K562 (cell line): ENCODE measurements around the gene SLC39A11. TPM values are rescaled to one million over a fixed set of nuclear protein-coding genes. Genes with fewer than 3 reads are reported as not detected.

Experiments used
- ATAC-seq: fragments of 200-7000 bp; cut with Tn5 transposase; 3 replicates; pipeline ENCODE4 v1.9.1; 2020; ENCODE audit warnings: moderate library complexity
- BruUV-seq: library from RNA; stranded (reverse); fragments of 400-500 nt; replicated peaks from 2 replicates; lab custom pipeline; 2021; lab: Mats Ljungman, UMichigan
- CTCF ChIA-PET: fragments of 300-600 bp; formaldehyde crosslinking; extraction: SDS; loops from one replicate; lab custom pipeline; 2021; ENCODE audit warnings: low intra/inter-chr PET ratio; lab: Yijun Ruan, JAX
- POLR2A ChIA-PET: fragments of 300-600, 350-650 bp; sonication (Branson Sonifier 250); formaldehyde crosslinking; extraction: SDS; loops from one replicate; lab custom pipeline; 2021; ENCODE audit warnings: antibody characterized with exemption, inconsistent platforms; lab: Yijun Ruan, JAX
- DNase-seq, 4 experiments: peaks; one replicate each; pipeline versions ENCODE4 v3.0.0 to v3.0.0-alpha.2; 2011 to 2018; ENCODE audit warnings: low spot score in 3 of 4, mixed read lengths in 3 of 4; ENCODE audit errors: extremely low read depth in 1 of 4
- FAIRE-seq: peaks from 2 replicates; lab custom pipeline; 2011; peaks lifted over from hg19 to GRCh38; lab: Jason Lieb, UNC
- H2AFZ ChIP-seq: 2 replicates; pipeline ENCODE4 v1.6.0; 2011; ENCODE audit warnings: low read depth, low read length, control low read depth, inconsistent platforms
- H3K27ac ChIP-seq: fragments of 200-600 bp; 3 replicates; pipeline ENCODE4 v1.8.0; 2011; ENCODE audit warnings: low read depth, mild to moderate bottlenecking, control low read depth, inconsistent platforms, low read length, moderate library complexity, mixed read lengths; ENCODE audit errors: extremely low read depth
- H3K27me3 ChIP-seq, 2 experiments: fragments of 300-600 bp in 1 of 2; 2 replicates in 1 of 2; 3 replicates in 1 of 2; pipeline versions ENCODE4 v1.6.0 to v1.8.0; 2011; ENCODE audit warnings: inconsistent platforms in 2 of 2, low read length in 2 of 2, mild to moderate bottlenecking in 1 of 2, mixed read lengths in 1 of 2, moderate library complexity in 1 of 2; ENCODE audit not compliant: control insufficient read depth in 2 of 2, insufficient read depth in 2 of 2
- H3K36me3 ChIP-seq: fragments of 300-600 bp; 3 replicates; pipeline ENCODE4 v1.8.0; 2011; ENCODE audit warnings: mild to moderate bottlenecking, low read length, inconsistent platforms; ENCODE audit not compliant: control insufficient read depth, insufficient read depth
- H3K4me1 ChIP-seq, 2 experiments: fragments of 200-600 bp in 1 of 2; replicated peaks in 1 of 2; 2 replicates in 1 of 2; 3 replicates in 1 of 2; pipeline versions ENCODE4 v1.5.1 to v1.8.0; 2011; ENCODE audit warnings: inconsistent platforms in 2 of 2, low read length in 2 of 2, mild to moderate bottlenecking in 1 of 2, mixed read lengths in 1 of 2, moderate library complexity in 1 of 2; ENCODE audit not compliant: control insufficient read depth in 2 of 2, insufficient read depth in 2 of 2
- H3K4me2 ChIP-seq: 2 replicates; pipeline ENCODE4 v1.6.1; 2011; ENCODE audit warnings: low read length, control low read depth, inconsistent platforms, mixed read lengths; ENCODE audit not compliant: insufficient read depth
- H3K4me3 ChIP-seq: fragments of 200-600 bp; sonication (generic), shearing (Covaris generic); 2 replicates; pipeline ENCODE4 v1.5.1; 2016; ENCODE audit warnings: control low read depth, inconsistent platforms
- H3K79me2 ChIP-seq: fragments of 200-600 bp; 3 replicates; pipeline ENCODE4 v1.8.0; 2011; ENCODE audit warnings: low read length, inconsistent platforms; ENCODE audit not compliant: control insufficient read depth, insufficient read depth
- H3K9ac ChIP-seq, 2 experiments: 2 replicates each; pipeline versions ENCODE4 v1.6.0 to v1.6.1; 2011; ENCODE audit warnings: low read depth in 2 of 2, low read length in 2 of 2, control low read depth in 1 of 2, inconsistent platforms in 1 of 2, mild to moderate bottlenecking in 1 of 2, mixed read lengths in 1 of 2; ENCODE audit not compliant: insufficient read depth in 1 of 2
- H3K9me1 ChIP-seq: one replicate; pipeline ENCODE4 v1.6.0; 2011; ENCODE audit warnings: inconsistent platforms, mild to moderate bottlenecking, low read length, moderate library complexity; ENCODE audit not compliant: control insufficient read depth, insufficient read depth
- H3K9me3 ChIP-seq: replicated peaks from 2 replicates; pipeline ENCODE4 v1.5.1; 2011; ENCODE audit warnings: low read depth, low read length, inconsistent platforms; ENCODE audit not compliant: control insufficient read depth, insufficient read depth
- H4K20me1 ChIP-seq: replicated peaks from 2 replicates; pipeline ENCODE4 v1.6.1; 2011; ENCODE audit warnings: low read length, inconsistent platforms, mixed read lengths; ENCODE audit not compliant: control insufficient read depth, insufficient read depth
- ADNP ChIP-seq: fragments of 200-800 bp; sonication (Bioruptor generic); IDR thresholded peaks from 2 replicates; pipeline ENCODE4 v1.6.1; 2016; ENCODE audit warnings: missing genetic modification characterization, missing compliant biosample characterization
- CEBPG ChIP-seq, 3 experiments: fragments of 200-800 bp in 1 of 3; sonication (Bioruptor generic) in 1 of 3; sonication (generic) in 1 of 3; formaldehyde crosslinking in 1 of 3; IDR thresholded peaks in 2 of 3; conservative IDR thresholded peaks in 1 of 3; 2 replicates each; pipeline versions ENCODE4 v1.6.1 to v1.8.0; 2016 to 2022; ENCODE audit warnings: missing compliant biosample characterization in 2 of 3, missing genetic modification characterization in 2 of 3, mild to moderate bottlenecking in 1 of 3, missing genetic modification reagents in 1 of 3
- KDM1A ChIP-seq, 2 experiments: fragments of 450-650 bp; IDR thresholded peaks; 2 replicates each; pipeline ENCODE4 v1.6.1; 2016; ENCODE audit warnings: mild to moderate bottlenecking in 2 of 2
- MAFK ChIP-seq: IDR thresholded peaks from 2 replicates; pipeline ENCODE4 v1.6.1; 2011; ENCODE audit warnings: low read length, improper control_type of control experiment
- MTA2 ChIP-seq: fragments of 450-650 bp; IDR thresholded peaks from 2 replicates; pipeline ENCODE4 v1.6.1; 2016; ENCODE audit warnings: low read depth
- OTX1 ChIP-seq: fragments of 450-650 bp; formaldehyde crosslinking; IDR thresholded peaks from 2 replicates; pipeline ENCODE4 v1.4.0; 2022; ENCODE audit warnings: mild to moderate bottlenecking
- PML ChIP-seq: IDR thresholded peaks from 2 replicates; pipeline ENCODE4 v1.6.1; 2012; ENCODE audit warnings: low read length, inconsistent platforms
- TSHZ1 ChIP-seq: fragments of 250-450 bp; sonication (Bioruptor Pico); IDR thresholded peaks from 2 replicates; pipeline ENCODE4 v1.4.0; 2020; ENCODE audit warnings: mild to moderate bottlenecking, moderate library complexity
- ZFP91 ChIP-seq: sonication (generic); formaldehyde crosslinking; IDR thresholded peaks from 2 replicates; pipeline ENCODE4 v1.8.0; 2022; ENCODE audit warnings: mild to moderate bottlenecking, missing genetic modification reagents
- WGBS: fragments of 100-300 bp; shearing (Covaris generic); methylation state at CpG from one replicate; pipeline ENCODE4 v1.1.6; 2016; ENCODE audit warnings: low coverage, mixed read lengths; ENCODE audit not compliant: insufficient coverage; ENCODE audit errors: missing lambda C conversion rate; 5-methylcytosine and 5-hydroxymethylcytosine counted together
- in situ Hi-C: fragments of 300-500 bp; cut with MboI; formaldehyde crosslinking; loops from 4 replicates; pipeline ENCODE4 v1.15.0; 2018; ENCODE audit warnings: inconsistent platforms, mixed read lengths
- intact Hi-C: fragments of 100-400 bp; cut with micrococcal nuclease; formaldehyde crosslinking; loops from 2 replicates; pipeline ENCODE4 v1.14.2; 2022
- polyA plus RNA-seq, 8 experiments: library from polyadenylated mRNA; depleted of rRNA in 4 of 8; stranded (reverse) in 5 of 8; unstranded in 3 of 8; fragments of >200 nt; fragmentation: Nextera tagmentation in 2 of 8; fragmentation: Illumina TruSeq in 1 of 8; extraction: Ambion mirVana in 2 of 8; extraction: Trizol in 1 of 8; gene quantifications; 2 replicates each; pipeline versions ENCODE4 v1.2.1 to v1.2.3, GENCODE V29; 2011 to 2014; ENCODE audit warnings: inconsistent platforms in 1 of 8, missing spikeins in 1 of 8
- total RNA-seq, 7 experiments: library from RNA; depleted of rRNA in 6 of 7; stranded (reverse); fragments of >200 nt in 6 of 7; fragmentation: Illumina TruSeq in 2 of 7; extraction: Trizol in 2 of 7; gene quantifications; 2 replicates each; pipeline versions ENCODE4 v1.2.1 to v1.2.3, GENCODE V29; 2011 to 2021; ENCODE audit warnings: low replicate concordance in 1 of 7

Gene SLC39A11
- total and polyA plus RNA-seq, 9 of the 15 experiments (the other 6 are each of a cell fraction or from before 2014, with no cell fraction given), result 10.5 to 26.4 (median 13.4) TPM

GRCh38 chr17:72665852-72666851 is 426.3 kb downstream of the SLC39A11 start:
- Histone ChIP-seq H2AFZ (no peak overlapping the region), H3K27me3 (no peaks in the 10 kb centered on the region), H3K9ac (no peak overlapping the region), H3K79me2 (no peaks in the 10 kb centered on the region), H3K9me3 (no peaks in the 10 kb centered on the region), H3K9me1 (no peaks in the 10 kb centered on the region), H3K36me3 (no peaks in the 10 kb centered on the region)
- DNase-seq (no peak), ATAC-seq (no peak)
- intact Hi-C loops, result no loop called here
- WGBS, result 14% methylated on average over 18 of the region's 20 CpGs
- in situ Hi-C loops, result no loop called here
- no TSS peak for BruUV-seq
- no peak for TF ChIP-seq KDM1A (IDR thresholded peaks at IDR 0.05)
- no peak for TF ChIP-seq OTX1 (CRISPR knock-in tag)
- no peak for TF ChIP-seq TSHZ1
- TF ChIP-seq MAFK, result no peak
- TF ChIP-seq CEBPG (CRISPR knock-in tag; IDR thresholded peaks at IDR 0.05), result no peak
- TF ChIP-seq CEBPG (tag; conservative IDR thresholded peaks at IDR 0.05 in 1 of 2, IDR thresholded peaks at IDR 0.05 in 1 of 2), result no peak
- TF ChIP-seq ZFP91, result no peak
- no peak for TF ChIP-seq ADNP (tag)
- no peak for TF ChIP-seq MTA2
- no peak for TF ChIP-seq PML
- TF ChIP-seq, all 486 proteins: peak for 0
- FAIRE-seq, result no peak
- Histone ChIP-seq H3K4me3 (no peak overlapping the region), H3K4me2 (no peak overlapping the region), H3K27ac (no peak overlapping the region), H3K4me1 (no peaks in the 10 kb centered on the region), H4K20me1 (no peaks in the 10 kb centered on the region)
- POLR2A ChIA-PET, result interaction anchor here (0.6 to 1.0 kb wide), 4 partner anchors 14 to 514 kb away, joined by 3 to 4 read pairs (median 3); no protein-coding TSS in a partner anchor
- CTCF ChIA-PET, result no interaction called here
